Vagina (tissue), 2 donors: Measurements from ENCODE around the gene SLC25A19.

Source experiments
- POLR2A ChIP-seq, 2 donors: fragments of 450-650 bp; IDR thresholded peaks; one replicate each; pipeline ENCODE4 v1.6.1; 2017; ENCODE audit warnings: antibody characterized with exemption in 2 of 2, mild to moderate bottlenecking in 2 of 2, moderate library complexity in 2 of 2
- POLR2AphosphoS5 ChIP-seq, 2 donors: sonication (generic); formaldehyde crosslinking; IDR thresholded peaks; one replicate each; pipeline ENCODE4 v1.9.0; 2017; ENCODE audit warnings: antibody characterized with exemption in 2 of 2, mild to moderate bottlenecking in 2 of 2, low read depth in 1 of 2; ENCODE audit not compliant: insufficient read depth in 1 of 2
- TF ChIP-seq, protein P1 (sequence below), 3 experiments: fragments of 450-650 bp in 2 of 3; fragments of 200-600 bp in 1 of 3; sonication (generic) in 1 of 3; IDR thresholded peaks; one replicate each; pipeline ENCODE4 v1.5.1; 2017 to 2019; ENCODE audit warnings: antibody characterized with exemption in 3 of 3, mild to moderate bottlenecking in 2 of 3, moderate library complexity in 2 of 3

DNA sequence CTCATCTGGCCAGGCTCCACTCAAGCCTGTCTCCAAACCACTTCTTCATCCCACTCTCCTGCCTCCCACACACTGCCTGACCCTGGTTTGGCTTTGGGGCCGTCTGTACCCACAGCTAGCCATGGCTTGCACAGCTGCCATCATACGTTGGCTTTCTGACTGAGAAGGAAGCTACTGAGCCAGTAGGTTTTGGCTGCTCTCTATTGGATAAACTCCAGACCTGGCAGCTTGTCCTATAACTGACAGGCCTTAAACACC, 22.2 kb downstream of the SLC25A19 start:
- TF ChIP-seq, protein P1, sequence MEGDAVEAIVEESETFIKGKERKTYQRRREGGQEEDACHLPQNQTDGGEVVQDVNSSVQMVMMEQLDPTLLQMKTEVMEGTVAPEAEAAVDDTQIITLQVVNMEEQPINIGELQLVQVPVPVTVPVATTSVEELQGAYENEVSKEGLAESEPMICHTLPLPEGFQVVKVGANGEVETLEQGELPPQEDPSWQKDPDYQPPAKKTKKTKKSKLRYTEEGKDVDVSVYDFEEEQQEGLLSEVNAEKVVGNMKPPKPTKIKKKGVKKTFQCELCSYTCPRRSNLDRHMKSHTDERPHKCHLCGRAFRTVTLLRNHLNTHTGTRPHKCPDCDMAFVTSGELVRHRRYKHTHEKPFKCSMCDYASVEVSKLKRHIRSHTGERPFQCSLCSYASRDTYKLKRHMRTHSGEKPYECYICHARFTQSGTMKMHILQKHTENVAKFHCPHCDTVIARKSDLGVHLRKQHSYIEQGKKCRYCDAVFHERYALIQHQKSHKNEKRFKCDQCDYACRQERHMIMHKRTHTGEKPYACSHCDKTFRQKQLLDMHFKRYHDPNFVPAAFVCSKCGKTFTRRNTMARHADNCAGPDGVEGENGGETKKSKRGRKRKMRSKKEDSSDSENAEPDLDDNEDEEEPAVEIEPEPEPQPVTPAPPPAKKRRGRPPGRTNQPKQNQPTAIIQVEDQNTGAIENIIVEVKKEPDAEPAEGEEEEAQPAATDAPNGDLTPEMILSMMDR (IDR thresholded peaks at IDR 0.05) = no peak
- TF ChIP-seq POLR2A (IDR thresholded peaks at IDR 0.05) = no peak
- TF ChIP-seq POLR2AphosphoS5 (IDR thresholded peaks at IDR 0.05; ENCODE audit: insufficient read depth in 1 of 2, low read depth in 1 of 2) = no peak
